ENCODE measurements around the gene RDH8. TPM values are rescaled to one million over a fixed set of nuclear protein-coding genes. Genes with fewer than 3 reads are reported as not detected.

RDH8 gene
- total and polyA plus RNA-seq, 10 of the 15 experiments (the other 5 are each of a cell fraction or from before 2014, with no cell fraction given) = 0.04 to 0.58 (median 0.05) TPM; not detected in 7

- Histone ChIP-seq H3K79me2 (ENCODE audit: control insufficient read depth, insufficient read depth, low read length) (no peaks in the 10 kb centered on the region), H3K4me2 (ENCODE audit: control insufficient read depth, insufficient read depth) (no peak overlapping the region), H3K4me1 (ENCODE audit: control insufficient read depth, insufficient read depth, low read length) (no peaks in the 10 kb centered on the region), H3K27me3 (replicated peaks in 1 of 2; ENCODE audit: control insufficient read depth in 2 of 2, insufficient read depth in 2 of 2, low read length in 1 of 2) (peaks cover 0 to under 1% of the 10 kb centered on the region in 2 experiments; a peak in 2 of 4 replicates), H2AFZ (ENCODE audit: control insufficient read depth, low read depth, low read length) (no peak overlapping the region), H3K4me3 (no peak overlapping the region), H3K9ac (ENCODE audit: control insufficient read depth, insufficient read depth, low read length) (no peak overlapping the region), H4K20me1 (ENCODE audit: control insufficient read depth, insufficient read depth) (no peaks in the 10 kb centered on the region), H3K36me3 (ENCODE audit: control insufficient read depth in 2 of 2, insufficient read depth in 2 of 2, low read length in 1 of 2) (no peaks in the 10 kb centered on the region), H3K9me3 (replicated peaks; ENCODE audit: control insufficient read depth, insufficient read depth, low read length) (no peaks in the 10 kb centered on the region; the same call in 2 of the 3 replicates), H3K27ac (ENCODE audit: control insufficient read depth, insufficient read depth) (no peak overlapping the region)
- DNase-seq (ENCODE audit: low read depth, low spot score) = no peak
- ATAC-seq = no peak
- FAIRE-seq = no peak
- in situ Hi-C loops (cut with MboI) = no loop called here
- TF ChIP-seq BHLHE40 (IDR thresholded peaks at IDR 0.05; ENCODE audit: borderline replicate concordance in 1 of 2, low read depth in 2 of 2, low read length in 1 of 2) = no peak
- TF ChIP-seq PKNOX1 (IDR thresholded peaks at IDR 0.05) = no peak
- no peak for TF ChIP-seq ZZZ3 (IDR thresholded peaks at IDR 0.05; ENCODE audit: control insufficient read depth, insufficient read length, low read depth)
- no peak for TF ChIP-seq BCL11A (IDR thresholded peaks at IDR 0.05; ENCODE audit: low read depth, low read length)
- no peak for TF ChIP-seq STAT1 (conservative IDR thresholded peaks at IDR 0.05)
- no peak for TF ChIP-seq NKRF (conservative IDR thresholded peaks at IDR 0.05)
- intact Hi-C loops (cut with micrococcal nuclease; ENCODE audit: unreplicated experiment) = no loop called here
- WGBS (ENCODE audit: insufficient coverage, insufficient replicate concordance, low lambda C conversion rate, missing lambda C conversion rate) = 58% methylated on average over 9 of the region's 9 CpGs
- no TSS peak for BruUV-seq (replicated peaks)
- ChIA-PET POLR2A (no interaction called here), SMC1A (ENCODE audit: uncharacterized antibody, unreplicated experiment) (no interaction called here), CTCF (interaction anchor here (1.1 kb wide), 1 partner anchor 96 kb away, joined by 3 read pairs; no protein-coding TSS in a partner anchor), RAD21 (ENCODE audit: unreplicated experiment) (no interaction called here)
These were observed 8.7 kb upstream of the RDH8 start for GRCh38 chr19:10004617-10005016.

Data from GM12878 (cell line).